Lung microvascular endothelial cell (primary cell): ENCODE measurements around the gene KHDC4. TPM values are rescaled to one million over a fixed set of nuclear protein-coding genes. Genes with fewer than 3 reads are reported as not detected.
"Not testable (repeated sequence)": the region's sequence is repeated elsewhere in the genome, so short reads cannot be mapped to it uniquely, and the experiment has no call there.

Experiments
- DNase-seq, 2 donors: peaks; one replicate each; pipeline versions ENCODE4 v3.0.0 to v3.0.0-alpha.2; 2010; ENCODE audit warnings: low read depth in 2 of 2
- total RNA-seq: library from RNA; depleted of rRNA; stranded (reverse); fragments of >200 nt; gene quantifications from 2 replicates; pipeline ENCODE4 v1.2.1, GENCODE V29; 2014

The KHDC4 gene
- total RNA-seq, 1 donor from 2014 or later = 13.5 TPM

- no peak for DNase-seq
These were observed 30.0 kb downstream of the KHDC4 start for GRCh38 chr1:155904261-155904660.

DNA sequence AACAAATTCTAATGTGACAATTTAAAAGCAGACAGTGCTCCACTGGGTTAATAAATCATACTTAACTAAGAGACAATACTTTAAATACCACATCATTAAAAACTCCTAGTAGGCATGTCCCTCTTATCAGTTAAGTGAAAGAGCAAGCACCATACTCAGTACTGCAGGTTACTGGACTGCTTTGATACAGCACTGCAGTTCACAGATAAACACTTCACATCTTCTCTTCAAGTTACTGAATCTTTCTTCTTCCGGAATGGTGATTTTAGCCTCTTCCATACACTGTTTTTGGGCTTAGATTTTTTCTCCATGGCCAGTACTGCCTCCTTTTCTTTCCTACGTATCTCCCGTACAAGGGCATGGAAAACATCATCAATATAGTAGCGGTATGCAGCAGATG, 34.1 kb downstream of the KHDC4 start:
- DNase-seq = no peak

GRCh38 chr1:155899683-155900082, 34.5 kb downstream of the KHDC4 start:
- DNase-seq = no peak

DNA sequence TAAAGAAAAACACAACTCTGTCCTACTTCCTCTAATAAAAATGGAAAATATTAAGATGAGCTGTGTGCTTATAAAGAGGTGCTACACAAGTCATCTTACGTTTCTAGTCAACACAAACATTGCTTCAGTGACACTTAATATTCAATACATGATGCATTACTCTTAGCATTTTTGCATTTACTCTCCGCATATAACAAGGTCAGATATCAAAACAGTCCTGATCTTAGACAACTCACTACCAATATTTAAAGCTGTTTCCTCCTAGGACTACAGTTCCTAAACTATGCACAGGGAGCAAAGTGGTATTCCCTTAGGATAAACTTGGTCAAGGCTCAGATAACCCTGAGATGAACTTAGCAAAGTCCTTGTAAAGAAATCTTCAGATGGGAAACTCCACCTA, 35.3 kb downstream of the KHDC4 start:
- no peak for DNase-seq

GRCh38 chr1:155897746-155898145, 36.5 kb downstream of the KHDC4 start:
- no peak for DNase-seq

GRCh38 chr1:155896476-155896875, 37.7 kb downstream of the KHDC4 start:
- DNase-seq = not testable (repeated sequence)

DNA sequence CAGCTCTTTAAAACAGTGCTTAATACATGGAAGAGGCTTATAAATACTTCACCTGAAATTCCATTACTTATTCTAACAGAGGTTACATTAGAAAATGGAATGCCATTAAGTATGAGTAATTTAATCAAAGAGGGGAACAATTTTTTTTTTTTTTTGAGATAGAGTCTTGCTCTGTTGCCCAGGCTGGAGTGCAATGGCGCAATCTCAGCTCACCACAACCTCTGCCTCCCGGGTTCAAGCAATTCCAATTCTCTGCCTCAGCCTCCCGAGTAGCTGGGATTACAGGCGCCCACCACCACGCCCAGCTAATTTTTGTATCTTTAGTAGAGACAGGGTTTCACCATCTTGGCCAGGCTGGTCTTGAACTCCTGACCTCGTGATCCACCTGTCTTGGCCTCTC, 38.6 kb downstream of the KHDC4 start:
- not testable (repeated sequence) for DNase-seq

DNA sequence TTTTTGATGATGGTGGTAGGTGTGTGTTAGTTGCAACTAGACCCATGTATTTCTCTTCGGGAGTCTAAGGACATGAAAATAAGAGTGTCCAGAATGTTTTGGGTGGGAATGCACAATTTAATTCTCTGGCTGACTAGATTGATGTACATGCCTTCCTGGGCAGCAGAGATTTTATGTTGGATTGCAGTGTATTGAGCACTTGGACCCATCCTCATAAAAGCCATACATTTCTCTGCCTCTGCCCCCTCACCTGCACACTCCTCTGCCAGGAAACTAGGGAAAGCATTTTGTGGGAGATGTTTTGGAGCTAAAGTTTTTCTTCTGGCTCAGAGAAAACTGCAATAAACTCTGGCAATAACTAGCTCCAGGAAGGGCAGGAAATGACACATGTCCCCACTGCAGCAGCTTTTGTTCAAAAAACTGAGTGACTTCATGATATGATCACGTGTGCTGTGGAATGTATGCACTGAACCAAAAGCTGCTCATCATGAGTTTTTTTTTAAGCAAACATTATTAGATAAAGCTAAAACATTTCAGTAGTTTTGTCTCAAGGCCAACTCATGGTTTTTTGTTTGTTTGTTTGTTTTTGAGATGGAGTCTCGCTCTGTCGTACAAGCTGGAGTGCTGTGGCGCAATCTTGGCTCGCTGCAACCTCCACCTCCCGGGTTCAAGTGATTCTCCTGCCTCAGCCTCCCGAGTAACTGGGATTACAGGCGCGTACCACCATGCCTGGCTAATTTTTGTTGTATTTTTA, 40.6 kb downstream of the KHDC4 start:
- peak; percentile 94 to 97 for DNase-seq

- DNase-seq = peak; percentile 49 to 73
These were observed 41.4 kb downstream of the KHDC4 start for GRCh38 chr1:155892796-155893195.

GRCh38 chr1:155890251-155890650, 44.0 kb downstream of the KHDC4 start:
- no peak for DNase-seq

GRCh38 chr1:155889566-155889965, 44.6 kb downstream of the KHDC4 start:
- DNase-seq = no peak

DNA sequence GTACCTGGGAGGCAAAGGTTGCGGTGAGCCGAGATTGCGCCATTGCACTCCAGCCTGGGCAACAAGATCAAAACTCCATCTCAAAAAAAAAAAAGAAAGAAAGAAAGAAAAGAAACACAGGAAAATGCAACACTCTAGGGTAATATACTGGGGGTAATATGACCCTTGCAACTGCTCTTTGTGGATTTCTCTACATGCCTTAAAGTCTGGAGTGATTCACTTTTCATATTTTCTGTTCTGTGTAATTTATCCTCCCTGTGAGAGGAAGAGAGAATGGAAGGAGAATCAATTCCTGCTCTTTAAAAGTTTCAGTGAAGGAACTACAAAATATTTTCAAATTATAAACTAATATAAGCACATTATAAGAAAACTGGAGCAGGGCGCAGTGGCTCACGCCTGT, 45.7 kb downstream of the KHDC4 start:
- no peak for DNase-seq

DNA sequence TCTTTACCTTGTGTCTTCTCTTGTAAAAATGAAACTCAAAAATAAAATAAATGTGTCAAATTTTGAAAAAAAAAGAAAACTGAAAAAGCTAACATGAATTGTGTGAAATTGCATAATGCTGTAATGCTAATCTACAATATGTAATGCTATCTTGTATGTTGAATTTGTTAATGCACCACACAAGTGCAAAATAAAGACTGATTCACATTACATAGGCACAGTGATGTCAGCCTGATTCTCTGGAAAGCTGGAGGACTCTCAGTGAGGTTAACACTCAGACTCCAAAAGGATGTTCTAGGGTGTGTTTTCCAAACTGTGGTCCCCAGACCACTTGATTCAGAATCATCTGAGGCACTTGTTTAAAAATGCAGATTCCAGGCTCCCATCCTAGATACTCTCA, 49.2 kb downstream of the KHDC4 start:
- DNase-seq = no peak

DNA sequence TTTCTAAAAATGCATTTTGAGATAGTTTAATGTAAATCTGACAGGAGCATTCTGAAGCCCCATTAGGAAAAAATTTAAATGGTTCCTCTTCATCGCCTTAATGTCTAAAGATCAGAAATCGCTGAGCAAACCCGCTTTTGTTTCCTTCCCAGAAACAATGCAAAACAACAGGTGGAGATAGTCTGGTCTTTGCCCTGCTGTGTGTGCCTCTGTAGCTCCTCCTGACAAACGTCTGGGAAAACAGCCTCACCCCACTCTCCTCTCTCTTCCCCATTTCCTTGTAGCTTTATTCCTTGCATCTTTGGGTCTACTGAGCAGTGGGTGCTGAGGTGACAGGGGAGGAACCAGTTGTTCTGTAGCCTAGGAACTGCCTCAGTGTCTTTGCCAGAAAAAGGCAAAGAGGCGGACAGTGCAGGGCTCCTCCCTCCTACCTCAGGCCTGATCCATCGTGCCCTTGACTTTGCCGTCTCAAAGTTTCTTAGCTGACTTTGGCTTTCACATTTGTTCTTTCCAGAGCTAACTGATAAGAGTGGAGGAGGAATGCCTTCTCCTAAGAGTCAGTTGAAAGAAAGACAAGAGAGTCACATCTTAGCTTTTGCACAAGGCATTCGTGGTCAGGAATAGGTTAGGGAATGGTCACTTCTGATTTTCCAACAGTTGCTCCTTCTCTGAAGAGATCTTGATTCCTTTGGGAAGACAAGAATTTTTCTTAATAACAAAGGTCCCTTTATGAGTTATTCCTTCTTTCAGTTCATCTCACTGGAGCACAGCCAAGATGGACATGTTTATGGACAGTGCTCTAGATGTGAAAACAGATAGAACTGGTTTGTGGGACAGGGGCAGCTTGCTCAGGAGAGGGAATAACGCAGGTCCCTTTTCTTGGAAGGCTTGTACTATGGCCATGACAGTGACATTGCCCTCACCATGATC, 49.9 kb downstream of the KHDC4 start:
- no peak for DNase-seq

DNA sequence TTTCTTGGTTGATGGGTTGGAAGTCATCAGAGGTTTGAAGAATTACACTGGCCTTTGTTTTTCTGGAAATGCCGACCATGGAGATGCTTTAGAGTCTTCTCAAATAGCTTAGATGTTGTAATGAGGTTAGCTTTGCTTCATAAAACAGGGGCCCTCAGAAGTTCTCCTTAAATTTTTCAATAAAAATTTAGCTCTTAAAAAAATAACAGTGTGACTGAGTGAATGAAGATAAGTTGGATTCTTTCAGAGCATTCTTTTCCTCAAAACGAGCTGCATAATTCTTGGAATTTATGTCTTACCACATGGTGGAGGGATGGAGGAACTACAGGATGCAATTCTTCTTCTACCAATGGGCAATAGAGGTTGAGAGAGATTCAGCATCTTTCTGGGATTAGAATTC, 51.4 kb downstream of the KHDC4 start:
- no peak for DNase-seq

- DNase-seq = no peak
These were observed 52.0 kb downstream of the KHDC4 start for GRCh38 chr1:155882235-155882634.

- no peak for DNase-seq
These were observed 53.3 kb downstream of the KHDC4 start for GRCh38 chr1:155880950-155881349.

DNA sequence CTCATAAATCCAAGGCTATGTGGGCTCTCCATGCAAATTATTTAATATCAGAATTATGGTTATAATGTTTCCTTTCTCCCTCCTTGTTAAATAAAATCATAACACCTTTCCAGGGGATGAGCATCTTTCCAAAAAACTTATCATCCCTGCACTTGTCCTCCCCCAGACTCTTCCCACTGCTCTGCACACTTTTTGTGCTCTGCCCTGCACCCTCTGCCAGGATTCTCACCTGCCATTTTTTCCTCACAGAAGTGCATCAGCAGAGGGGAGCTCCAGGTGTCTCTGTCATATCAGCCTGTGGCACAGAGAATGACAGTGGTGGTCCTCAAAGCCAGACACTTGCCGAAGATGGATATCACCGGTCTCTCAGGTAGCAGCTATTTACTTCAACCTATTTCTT, 54.0 kb downstream of the KHDC4 start:
- DNase-seq = no peak

- DNase-seq = no peak
These were observed 56.3 kb downstream of the KHDC4 start for GRCh38 chr1:155877945-155878344.

- DNase-seq = peak; percentile 12 to 84
These were observed 60.4 kb downstream of the KHDC4 start for GRCh38 chr1:155873860-155874259.

GRCh38 chr1:155872527-155872926, 61.7 kb downstream of the KHDC4 start:
- DNase-seq = no peak

DNA sequence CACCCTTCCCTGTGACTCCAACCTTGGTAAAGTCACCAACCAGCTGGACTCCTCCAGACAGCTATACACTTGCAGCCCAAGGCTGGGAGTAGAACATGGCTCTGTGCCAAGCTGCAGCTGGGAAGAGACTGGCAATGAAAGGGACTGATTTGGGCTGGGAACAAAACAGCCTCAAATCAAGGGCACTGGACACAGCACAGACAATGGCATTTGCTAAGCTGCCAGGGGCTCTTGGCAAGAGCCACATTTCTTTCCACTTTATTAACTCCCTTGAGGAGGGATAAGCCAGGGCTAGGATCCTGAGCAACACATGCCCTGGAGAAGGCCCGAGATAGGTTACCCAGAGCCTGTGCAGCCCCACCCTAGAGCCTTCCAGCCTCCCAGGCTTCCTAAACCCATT, 62.8 kb downstream of the KHDC4 start:
- DNase-seq = peak in 1 of 2 donors; percentile 25

- DNase-seq = no peak
These were observed 66.4 kb downstream of the KHDC4 start for GRCh38 chr1:155867766-155868165.
